ENCODE measurements around the gene SLC2A8. TPM values are rescaled to one million over a fixed set of nuclear protein-coding genes. Genes with fewer than 3 reads are reported as not detected.

SLC2A8 gene
- total and polyA plus RNA-seq, 3 experiments from 2014 or later: 4.5 to 7.7 (median 6.2) TPM

GRCh38 chr9:127450830-127451607 lies 54.0 kb downstream of the SLC2A8 start, which contains the start of the genes LRSAM1 and RPL12:
Gene LRSAM1 (plus strand): TSS chr9:127451510. CDS start chr9:127454528, 3,018 bp downstream.
Gene RPL12 (minus strand): TSS chr9:127451406. CDS start chr9:127451317, 89 bp downstream.
- H3K4me1 Mint-ChIP-seq: peaks cover 36 to 51% (median 50%) of the 10 kb centered on the region in 3 donors
- POLR2A ChIA-PET: interaction anchor here (0.5 to 2.3 kb wide), 20 partner anchors 8 to 616 kb away, joined by 3 to 18 read pairs (median 4); partner anchors contain the start of genes CDK9, NAIF1, SH2D3C and SLC2A8
- peaks cover 36% of the 10 kb centered on the region for H3K36me3 ChIP-seq (ENCODE audit: insufficient read depth, low read length)
- H3K4me3 ChIP-seq (ENCODE audit: low read length): peak within 1 kb of the TSS; percentile 98
- peak; percentile 97 to 99 (median 98) for DNase-seq
- H3K27ac Mint-ChIP-seq: peak within 1 kb of the TSS; percentile 83 to 99 (median 96)
- H3K36me3 Mint-ChIP-seq: peaks cover 0 to 74% (median 22%) of the 10 kb centered on the region in 3 donors
- H3K4me1 ChIP-seq (ENCODE audit: insufficient read depth, low read length): peaks cover 30% of the 10 kb centered on the region
- peak within 1 kb of the TSS; percentile 95 to 99 (median 97) for H3K4me3 Mint-ChIP-seq
- H3K27ac ChIP-seq (ENCODE audit: low read depth, low read length): peak within 1 kb of the TSS; percentile 94
- CTCF ChIA-PET: interaction anchor here (0.6 to 2.5 kb wide), 8 partner anchors 10 to 1341 kb away, joined by 3 to 9 read pairs (median 4); partner anchors contain the start of genes SLC2A8 and ZNF79
- no peaks in the 10 kb centered on the region for H3K9me3 ChIP-seq (ENCODE audit: low read length)
- H3K9me3 Mint-ChIP-seq: no peaks in the 10 kb centered on the region
- no peaks in the 10 kb centered on the region for H3K27me3 Mint-ChIP-seq
- H3K27me3 ChIP-seq (ENCODE audit: insufficient read depth, low read length, poor library complexity, severe bottlenecking): no peaks in the 10 kb centered on the region

GRCh38 chr9:127451608-127451857 lies 54.6 kb downstream of the SLC2A8 start:
- POLR2A ChIA-PET: interaction anchor here (0.5 to 2.3 kb wide), 12 partner anchors 11 to 616 kb away, joined by 3 to 18 read pairs (median 3); partner anchors contain the start of genes NAIF1, SLC2A8 and ZNF79
- no peak for DNase-seq
- Histone ChIP-seq H3K4me1 (ENCODE audit: insufficient read depth, low read length) (peaks cover 30% of the 10 kb centered on the region), H3K27me3 (ENCODE audit: insufficient read depth, low read length, poor library complexity, severe bottlenecking) (no peaks in the 10 kb centered on the region), H3K4me3 (ENCODE audit: low read length) (peak overlapping the region; percentile 98), H3K27ac (ENCODE audit: low read depth, low read length) (peak overlapping the region; percentile 94), H3K9me3 (ENCODE audit: low read length) (no peaks in the 10 kb centered on the region), H3K36me3 (ENCODE audit: insufficient read depth, low read length) (peaks cover 32% of the 10 kb centered on the region)
- peaks cover 0 to 69% (median 19%) of the 10 kb centered on the region in 3 donors for H3K36me3 Mint-ChIP-seq
- peak overlapping the region; percentile 95 to 99 (median 97) for H3K4me3 Mint-ChIP-seq
- H3K4me1 Mint-ChIP-seq: peaks cover 36 to 51% (median 50%) of the 10 kb centered on the region in 3 donors
- H3K27ac Mint-ChIP-seq: peak overlapping the region; percentile 83 to 99 (median 96)
- H3K9me3 Mint-ChIP-seq: no peaks in the 10 kb centered on the region
- CTCF ChIA-PET: interaction anchor here (0.6 to 2.5 kb wide), 3 partner anchors 133 to 241 kb away, joined by 3 to 9 read pairs (median 4); no protein-coding TSS in a partner anchor
- H3K27me3 Mint-ChIP-seq: no peaks in the 10 kb centered on the region

- Histone ChIP-seq H3K4me1 (ENCODE audit: insufficient read depth, low read length) (peaks cover 30% of the 10 kb centered on the region), H3K4me3 (ENCODE audit: low read length) (peak overlapping the region; percentile 98), H3K9me3 (ENCODE audit: low read length) (no peaks in the 10 kb centered on the region), H3K27me3 (ENCODE audit: insufficient read depth, low read length, poor library complexity, severe bottlenecking) (no peaks in the 10 kb centered on the region), H3K27ac (ENCODE audit: low read depth, low read length) (peak overlapping the region; percentile 94), H3K36me3 (ENCODE audit: insufficient read depth, low read length) (peaks cover 27% of the 10 kb centered on the region)
- no peaks in the 10 kb centered on the region for H3K9me3 Mint-ChIP-seq
- ChIA-PET CTCF (interaction anchor here (0.6 to 2.5 kb wide), 3 partner anchors 133 to 241 kb away, joined by 3 to 9 read pairs (median 4); no protein-coding TSS in a partner anchor), POLR2A (interaction anchor here (0.5 to 2.3 kb wide), 10 partner anchors 14 to 615 kb away, joined by 3 to 18 read pairs (median 3); partner anchors contain the start of genes NAIF1, SLC2A8 and ZNF79)
- H3K27me3 Mint-ChIP-seq: no peaks in the 10 kb centered on the region
- H3K4me1 Mint-ChIP-seq: peaks cover 36 to 51% (median 50%) of the 10 kb centered on the region in 3 donors
- H3K4me3 Mint-ChIP-seq: peak overlapping the region; percentile 95 to 99 (median 97)
- peaks cover 0 to 67% (median 18%) of the 10 kb centered on the region in 3 donors for H3K36me3 Mint-ChIP-seq
- DNase-seq: peak; percentile 24 to 64 (median 27)
- H3K27ac Mint-ChIP-seq: peak overlapping the region; percentile 83 to 99 (median 96)
Measured at GRCh38 chr9:127451858-127452656, 55.1 kb downstream of the SLC2A8 start.

GRCh38 chr9:127452691-127453090 lies 55.7 kb downstream of the SLC2A8 start:
- no peak for DNase-seq
- Mint-ChIP-seq H3K4me1 (peaks cover 34 to 49% (median 48%) of the 10 kb centered on the region in 3 donors), H3K27me3 (no peaks in the 10 kb centered on the region), H3K4me3 (peak overlapping the region; percentile 85 to 97 (median 96)), H3K36me3 (peaks cover 0 to 67% (median 15%) of the 10 kb centered on the region in 3 donors), H3K27ac (peak overlapping the region in 7 of 8 donors; percentile 78 to 98 (median 94)), H3K9me3 (no peaks in the 10 kb centered on the region)
- no peaks in the 10 kb centered on the region for H3K27me3 ChIP-seq (ENCODE audit: insufficient read depth, low read length, poor library complexity, severe bottlenecking)
- peaks cover 28% of the 10 kb centered on the region for H3K36me3 ChIP-seq (ENCODE audit: insufficient read depth, low read length)
- H3K4me3 ChIP-seq (ENCODE audit: low read length): peak overlapping the region; percentile 98
- POLR2A ChIA-PET: no interaction called here
- H3K9me3 ChIP-seq (ENCODE audit: low read length): no peaks in the 10 kb centered on the region
- peaks cover 30% of the 10 kb centered on the region for H3K4me1 ChIP-seq (ENCODE audit: insufficient read depth, low read length)
- CTCF ChIA-PET: no interaction called here
- no peak overlapping the region for H3K27ac ChIP-seq (ENCODE audit: low read depth, low read length)

GRCh38 chr9:127455324-127455992 lies 58.5 kb downstream of the SLC2A8 start:
- no peaks in the 10 kb centered on the region for H3K9me3 Mint-ChIP-seq
- H3K27me3 Mint-ChIP-seq: no peaks in the 10 kb centered on the region
- peak overlapping the region in 1 of 7 donors; percentile 82 for H3K4me3 Mint-ChIP-seq
- H3K4me3 ChIP-seq (ENCODE audit: low read length): no peak overlapping the region
- no peak overlapping the region for H3K27ac ChIP-seq (ENCODE audit: low read depth, low read length)
- DNase-seq: no peak
- H3K36me3 ChIP-seq (ENCODE audit: insufficient read depth, low read length): peaks cover 5% of the 10 kb centered on the region
- ChIA-PET CTCF (interaction anchor here (1.1 to 1.8 kb wide), 5 partner anchors 11 to 513 kb away, joined by 3 to 5 read pairs (median 4); partner anchors contain the start of gene TOR2A), POLR2A (interaction anchor here (1.1 kb wide), 1 partner anchor 59 kb away, joined by 3 read pairs; the partner anchor contains the start of gene SLC2A8)
- no peaks in the 10 kb centered on the region for H3K9me3 ChIP-seq (ENCODE audit: low read length)
- no peaks in the 10 kb centered on the region for H3K27me3 ChIP-seq (ENCODE audit: insufficient read depth, low read length, poor library complexity, severe bottlenecking)
- peaks cover 11% of the 10 kb centered on the region for H3K4me1 ChIP-seq (ENCODE audit: insufficient read depth, low read length)
- peaks cover 0 to 58% (median 10%) of the 10 kb centered on the region in 3 donors for H3K36me3 Mint-ChIP-seq
- H3K4me1 Mint-ChIP-seq: peaks cover 12 to 22% (median 20%) of the 10 kb centered on the region in 3 donors
- peak overlapping the region in 1 of 8 donors; percentile 82 for H3K27ac Mint-ChIP-seq

GRCh38 chr9:127457191-127457878 lies 60.4 kb downstream of the SLC2A8 start:
- DNase-seq: no peak
- H3K36me3 ChIP-seq (ENCODE audit: insufficient read depth, low read length): peaks cover 12% of the 10 kb centered on the region
- no peaks in the 10 kb centered on the region for H3K27me3 ChIP-seq (ENCODE audit: insufficient read depth, low read length, poor library complexity, severe bottlenecking)
- CTCF ChIA-PET: no interaction called here
- no peak overlapping the region for H3K4me3 ChIP-seq (ENCODE audit: low read length)
- H3K36me3 Mint-ChIP-seq: peaks cover under 1 to 60% (median 14%) of the 10 kb centered on the region in 3 donors
- H3K27ac Mint-ChIP-seq: no peak overlapping the region
- POLR2A ChIA-PET: no interaction called here
- H3K4me1 ChIP-seq (ENCODE audit: insufficient read depth, low read length): peaks cover 5% of the 10 kb centered on the region
- H3K27ac ChIP-seq (ENCODE audit: low read depth, low read length): no peak overlapping the region
- H3K9me3 Mint-ChIP-seq: no peaks in the 10 kb centered on the region
- H3K4me3 Mint-ChIP-seq: peak overlapping the region in 1 of 7 donors; percentile 15
- H3K4me1 Mint-ChIP-seq: peaks cover 5 to 9% (median 6%) of the 10 kb centered on the region in 3 donors
- H3K27me3 Mint-ChIP-seq: no peaks in the 10 kb centered on the region
- H3K9me3 ChIP-seq (ENCODE audit: low read length): no peaks in the 10 kb centered on the region

All from CD8-positive, alpha-beta memory T cell (primary cell).